ENCODE measurements around the gene LRRC8E.
"Not testable (repeated sequence)": the region's sequence is repeated elsewhere in the genome, so short reads cannot be mapped to it uniquely, and the experiment has no call there.

Gene LRRC8E

GRCh38 chr19:7920519-7921301, 32.4 kb downstream of the LRRC8E start:
- DNase-seq (ENCODE audit: low spot score), result peak; percentile 99

DNA sequence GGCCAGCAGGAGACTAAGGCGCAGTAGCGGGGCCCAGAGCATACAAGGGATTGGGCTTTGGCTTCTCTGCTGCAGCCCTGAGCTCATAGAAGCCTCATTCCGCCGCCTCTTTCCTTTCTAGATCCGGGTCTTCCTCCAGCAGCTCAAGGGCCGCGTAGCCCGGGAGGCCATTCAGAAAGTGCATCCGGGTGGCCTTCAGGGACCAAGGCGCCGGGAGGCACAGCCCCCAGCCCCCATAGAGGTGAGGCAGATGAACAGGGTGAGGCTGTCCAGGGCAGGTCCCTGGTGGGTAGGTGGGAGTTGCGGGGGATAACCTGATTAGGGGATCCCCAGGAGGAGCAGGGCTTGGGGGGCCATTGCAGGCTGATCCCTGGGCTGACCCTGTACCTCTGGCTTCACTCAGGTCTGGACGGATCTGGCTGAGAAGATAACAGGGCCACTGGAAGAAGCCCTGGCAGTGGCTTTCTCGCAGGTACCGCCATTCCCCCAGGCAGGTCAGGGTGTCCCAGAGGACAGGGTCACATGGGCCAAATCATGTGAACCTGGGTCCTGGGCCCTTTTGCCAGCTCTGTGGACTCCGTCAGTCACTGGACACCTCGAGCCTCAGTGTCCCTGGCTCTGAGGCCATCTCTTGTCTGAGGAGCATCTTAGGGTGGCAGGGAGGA, 33.1 kb downstream of the LRRC8E start:
- no peak for DNase-seq (ENCODE audit: low spot score)

GRCh38 chr19:7921967-7922835, 33.9 kb downstream of the LRRC8E start:
- no peak for DNase-seq (ENCODE audit: low spot score)

DNA sequence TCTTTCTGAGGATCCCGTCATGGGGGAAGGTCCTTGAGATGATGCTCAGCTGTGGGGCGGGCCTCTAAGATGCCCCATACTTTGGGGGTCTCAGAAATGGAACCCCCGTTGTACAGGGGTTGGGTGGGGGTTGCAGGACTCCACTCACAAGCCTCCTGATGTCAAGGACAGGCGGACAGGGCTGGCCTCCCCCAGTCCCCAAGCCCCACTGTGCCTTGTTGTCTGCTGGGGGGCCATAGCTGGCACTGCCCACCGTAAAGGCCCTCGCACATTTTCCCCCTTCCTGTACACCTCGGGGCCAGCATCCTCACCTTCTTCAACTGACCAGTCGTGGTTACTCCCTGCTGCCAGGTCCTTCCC, 34.5 kb downstream of the LRRC8E start:
- no peak for DNase-seq (ENCODE audit: low spot score)

GRCh38 chr19:7923295-7924191, 35.2 kb downstream of the LRRC8E start:
- no peak for DNase-seq (ENCODE audit: low spot score)

GRCh38 chr19:7924241-7924640, 35.9 kb downstream of the LRRC8E start:
- no peak for DNase-seq (ENCODE audit: low spot score)

- DNase-seq (ENCODE audit: low spot score), result no peak
These were observed 36.4 kb downstream of the LRRC8E start for GRCh38 chr19:7924651-7925170.

GRCh38 chr19:7925171-7925851, 37.0 kb downstream of the LRRC8E start:
- DNase-seq (ENCODE audit: low spot score), result peak; percentile 70

- peak; percentile 80 for DNase-seq (ENCODE audit: low spot score)
These were observed 37.9 kb downstream of the LRRC8E start, which contains the start of gene CTXN1 for GRCh38 chr19:7926021-7926726. Gene CTXN1 (minus strand): TSS chr19:7926135. CDS start chr19:7925538, 597 bp downstream.

GRCh38 chr19:7926727-7927604, 38.7 kb downstream of the LRRC8E start:
- no peak for DNase-seq (ENCODE audit: low spot score)

DNA sequence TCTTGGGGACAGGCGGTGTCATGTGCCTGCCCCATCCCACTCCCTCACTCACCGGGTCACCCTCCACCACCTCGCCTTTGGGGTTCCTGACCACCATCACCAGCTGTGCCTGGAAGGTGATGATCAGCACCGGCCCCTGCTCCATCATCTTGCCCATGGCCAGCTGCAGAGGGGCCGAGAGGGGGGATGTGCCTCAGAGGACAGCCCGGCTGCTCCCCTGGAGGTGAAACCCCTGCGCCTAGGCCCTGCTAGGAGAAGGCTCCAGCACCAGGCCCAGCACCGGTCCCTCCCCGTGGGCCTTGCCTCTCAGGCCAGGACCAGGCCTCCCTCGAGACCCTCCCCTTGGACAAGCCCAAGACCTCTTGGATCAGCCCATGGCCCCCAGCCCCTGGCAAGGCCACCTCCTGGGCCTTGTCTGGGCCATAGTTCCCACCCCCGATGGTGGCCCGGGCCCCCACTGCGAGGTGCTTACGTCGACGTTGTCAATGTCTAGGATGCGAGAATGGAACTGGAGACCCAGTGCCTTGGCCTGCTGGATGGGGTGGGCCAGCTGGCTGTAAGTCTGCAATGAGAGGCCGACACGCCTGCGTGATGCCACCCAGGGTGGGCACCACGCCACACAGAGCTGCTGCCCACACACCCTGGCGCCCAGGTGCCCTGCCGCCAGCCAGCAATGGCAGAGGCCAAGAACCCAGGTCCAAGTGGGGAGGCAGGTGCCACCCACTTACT, 39.5 kb downstream of the LRRC8E start:
- DNase-seq (ENCODE audit: low spot score), result no peak

GRCh38 chr19:7928334-7928706, 40.0 kb downstream of the LRRC8E start:
- DNase-seq (ENCODE audit: low spot score), result no peak

- DNase-seq (ENCODE audit: low spot score), result peak; percentile 83
These were observed 40.7 kb downstream of the LRRC8E start for GRCh38 chr19:7928741-7929701.

- DNase-seq (ENCODE audit: low spot score), result not testable (repeated sequence)
These were observed 41.7 kb downstream of the LRRC8E start for GRCh38 chr19:7930030-7930429.

GRCh38 chr19:7930765-7931164, 42.5 kb downstream of the LRRC8E start:
- no peak for DNase-seq (ENCODE audit: low spot score)

DNA sequence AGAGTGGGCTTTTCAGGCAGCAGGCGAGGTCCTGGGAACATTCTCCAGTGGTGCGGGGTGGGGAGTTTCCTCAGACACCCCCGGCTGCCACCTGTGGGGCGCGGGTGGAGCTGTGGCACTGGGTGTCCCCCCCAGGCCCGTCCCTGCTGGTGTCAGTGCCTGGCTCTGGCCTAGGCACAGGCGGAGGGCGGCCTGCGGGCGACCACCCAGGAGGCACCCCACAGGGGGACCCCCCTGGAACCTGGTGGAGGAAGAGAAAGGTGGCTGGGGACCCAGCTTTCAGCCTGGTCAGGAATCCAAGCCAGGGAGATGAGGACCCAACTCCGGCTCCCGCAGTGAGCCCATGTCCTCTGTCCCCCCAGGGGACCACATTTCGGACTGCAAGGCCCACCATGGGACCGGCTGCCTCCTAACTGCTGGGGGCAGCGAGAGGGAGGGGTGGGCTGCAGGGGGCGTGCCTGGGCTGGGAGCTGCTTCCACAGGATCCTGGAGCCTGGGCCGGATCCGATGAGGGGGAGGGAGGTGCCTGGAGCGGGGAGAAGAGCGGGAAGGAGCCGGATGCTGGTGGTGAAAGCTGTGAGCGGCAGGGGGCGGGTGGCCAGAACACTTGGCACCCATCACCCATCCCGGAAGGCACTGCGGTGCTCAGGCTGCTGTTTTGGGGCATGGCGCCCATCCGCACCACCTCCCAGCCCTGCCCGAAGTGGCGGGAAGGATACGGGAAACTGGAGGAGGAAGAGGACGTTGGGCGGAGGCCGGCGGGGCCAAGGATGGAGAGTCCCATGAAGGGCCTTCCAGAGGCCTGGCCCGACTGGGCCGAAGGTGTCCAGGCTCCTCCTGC, 43.1 kb downstream of the LRRC8E start:
- no peak for DNase-seq (ENCODE audit: low spot score)

Data from CD4-positive, alpha-beta T cell treated with Interleukin-2 at 100 ng/mL for 4 hours (primary cell).